ENCODE data around the gene ZFAND3.
A peak's percentile ranks its signal among the peaks of the same experiment; 100 is the strongest.

Gene ZFAND3

GRCh38 chr6:38182426-38182825 lies 362.9 kb downstream of the ZFAND3 start:
- TF ChIP-seq, protein P1, sequence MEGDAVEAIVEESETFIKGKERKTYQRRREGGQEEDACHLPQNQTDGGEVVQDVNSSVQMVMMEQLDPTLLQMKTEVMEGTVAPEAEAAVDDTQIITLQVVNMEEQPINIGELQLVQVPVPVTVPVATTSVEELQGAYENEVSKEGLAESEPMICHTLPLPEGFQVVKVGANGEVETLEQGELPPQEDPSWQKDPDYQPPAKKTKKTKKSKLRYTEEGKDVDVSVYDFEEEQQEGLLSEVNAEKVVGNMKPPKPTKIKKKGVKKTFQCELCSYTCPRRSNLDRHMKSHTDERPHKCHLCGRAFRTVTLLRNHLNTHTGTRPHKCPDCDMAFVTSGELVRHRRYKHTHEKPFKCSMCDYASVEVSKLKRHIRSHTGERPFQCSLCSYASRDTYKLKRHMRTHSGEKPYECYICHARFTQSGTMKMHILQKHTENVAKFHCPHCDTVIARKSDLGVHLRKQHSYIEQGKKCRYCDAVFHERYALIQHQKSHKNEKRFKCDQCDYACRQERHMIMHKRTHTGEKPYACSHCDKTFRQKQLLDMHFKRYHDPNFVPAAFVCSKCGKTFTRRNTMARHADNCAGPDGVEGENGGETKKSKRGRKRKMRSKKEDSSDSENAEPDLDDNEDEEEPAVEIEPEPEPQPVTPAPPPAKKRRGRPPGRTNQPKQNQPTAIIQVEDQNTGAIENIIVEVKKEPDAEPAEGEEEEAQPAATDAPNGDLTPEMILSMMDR (conservative IDR thresholded peaks at IDR 0.05; ENCODE audit: low read depth, low read length) = no peak
- DNase-seq (ENCODE audit: low read depth) = no peak
- no peak overlapping the region for H3K4me3 ChIP-seq (ENCODE audit: low read depth, low read length)

- DNase-seq (ENCODE audit: low read depth) = no peak
- TF ChIP-seq, protein P1 (conservative IDR thresholded peaks at IDR 0.05; ENCODE audit: low read depth, low read length) = no peak
- H3K4me3 ChIP-seq (ENCODE audit: low read depth, low read length) = no peak overlapping the region
Observed at GRCh38 chr6:38183856-38184584, 364.5 kb downstream of the ZFAND3 start.

- TF ChIP-seq, protein P1 (conservative IDR thresholded peaks at IDR 0.05; ENCODE audit: low read depth, low read length) = no peak
- no peak for DNase-seq (ENCODE audit: low read depth)
- H3K4me3 ChIP-seq (ENCODE audit: low read depth, low read length) = no peak overlapping the region
Observed at GRCh38 chr6:38184585-38185080, 365.1 kb downstream of the ZFAND3 start.

GRCh38 chr6:38185244-38185643 lies 365.7 kb downstream of the ZFAND3 start:
- TF ChIP-seq, protein P1 (conservative IDR thresholded peaks at IDR 0.05; ENCODE audit: low read depth, low read length) = no peak
- H3K4me3 ChIP-seq (ENCODE audit: low read depth, low read length) = no peak overlapping the region
- DNase-seq (ENCODE audit: low read depth) = no peak

- TF ChIP-seq, protein P1 (conservative IDR thresholded peaks at IDR 0.05; ENCODE audit: low read depth, low read length) = no peak
- no peak overlapping the region for H3K4me3 ChIP-seq (ENCODE audit: low read depth, low read length)
- DNase-seq (ENCODE audit: low read depth) = no peak
Observed at GRCh38 chr6:38185752-38186151, 366.2 kb downstream of the ZFAND3 start.

DNA sequence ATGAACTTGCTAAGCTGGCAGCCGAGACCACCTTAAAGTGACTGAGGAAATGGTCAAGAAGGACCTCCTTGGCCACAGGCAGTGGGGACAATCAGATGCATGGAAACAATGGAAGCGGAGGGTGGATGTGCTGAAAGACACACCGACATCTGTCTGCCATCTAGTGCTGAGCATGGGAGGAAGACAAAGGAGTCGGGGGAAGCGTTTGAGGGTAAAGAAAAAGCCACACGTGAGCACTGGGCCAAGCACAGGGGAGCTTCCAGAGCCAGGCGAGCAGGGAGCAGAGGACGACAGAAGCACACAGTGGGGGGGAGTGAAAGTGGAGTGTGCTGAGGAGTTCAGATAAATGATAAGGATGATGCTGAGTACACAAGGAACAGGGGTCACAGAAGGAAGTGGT lies 367.8 kb downstream of the ZFAND3 start:
- no peak overlapping the region for H3K4me3 ChIP-seq (ENCODE audit: low read depth, low read length)
- peak; percentile 18 for DNase-seq (ENCODE audit: low read depth)
- TF ChIP-seq, protein P1 (conservative IDR thresholded peaks at IDR 0.05; ENCODE audit: low read depth, low read length) = peak; percentile 33

Measured in choroid plexus epithelial cell (primary cell).